Activated T-cell treated with anti-CD3 and anti-CD28 coated beads for 4 hours (primary cell): ENCODE data around the gene PHLDA3.

Experiments used
- DNase-seq: peaks from one replicate; pipeline ENCODE4 v3.0.0-alpha.2; 2020

Gene PHLDA3

DNA sequence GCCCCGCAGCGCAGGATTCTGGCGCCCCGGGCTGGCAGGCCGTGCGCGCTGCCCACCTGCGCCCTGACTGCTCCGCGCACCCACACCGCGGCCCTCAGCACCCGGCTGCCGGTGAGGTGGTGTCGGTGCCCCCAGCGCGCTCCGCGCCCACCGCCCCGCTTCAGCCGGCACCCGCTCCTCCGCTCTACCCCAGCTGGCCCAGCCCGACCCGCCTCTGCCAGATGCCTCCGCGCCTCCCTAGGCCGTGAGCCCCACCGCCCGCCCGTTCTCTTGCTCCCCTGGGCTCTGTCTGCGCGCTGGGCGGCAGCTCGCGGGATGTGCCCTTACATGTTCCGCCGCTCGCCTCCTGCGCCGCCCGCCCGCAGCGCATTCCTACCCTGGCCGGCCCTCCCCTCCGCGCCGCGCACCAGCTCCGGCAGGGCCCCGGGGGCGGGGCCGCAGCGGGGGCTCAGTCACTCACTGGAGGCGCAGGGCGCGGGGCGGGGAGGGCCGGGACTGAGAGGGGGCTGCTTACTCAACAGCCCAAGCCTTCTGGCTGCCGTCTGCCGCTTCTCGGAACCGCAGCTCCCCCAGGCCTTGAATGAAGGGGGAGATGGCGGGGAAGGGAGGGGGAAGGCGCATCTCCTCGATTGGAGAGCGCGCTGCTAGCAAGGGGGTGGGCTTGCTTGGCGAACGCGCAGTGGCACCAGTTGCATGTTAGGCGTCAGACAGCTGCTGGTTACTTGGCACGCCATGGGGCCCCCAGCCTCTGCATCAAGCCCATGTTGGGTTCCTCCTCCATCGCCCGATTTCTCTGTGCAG, at the start of gene PHLDA3:
TSS of gene PHLDA3 (minus strand) at position 345 of the 801 bp plus-strand sequence. CDS start 402 bp downstream, outside the sequence.
- DNase-seq: no peak

DNA sequence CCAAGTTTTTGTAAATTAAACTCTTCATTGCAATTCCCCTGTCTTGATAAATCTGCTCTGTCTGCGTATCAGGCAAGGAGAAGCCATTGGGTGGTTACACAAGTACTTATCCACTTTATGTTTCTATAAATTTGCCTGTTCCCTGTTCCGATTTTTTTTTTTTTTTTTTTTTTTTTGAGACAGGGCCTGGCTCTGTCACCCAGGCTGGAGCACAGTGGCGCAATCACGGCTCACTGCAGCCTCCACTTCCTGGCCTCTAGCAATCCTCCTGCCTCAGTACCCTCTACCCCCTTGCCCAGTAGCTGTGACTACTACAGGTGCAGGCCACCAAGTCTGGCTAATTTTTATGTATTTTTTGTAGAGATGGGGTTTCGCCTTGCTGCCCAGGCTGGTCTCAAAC, 49.1 kb upstream of the PHLDA3 start:
- DNase-seq: no peak

DNA sequence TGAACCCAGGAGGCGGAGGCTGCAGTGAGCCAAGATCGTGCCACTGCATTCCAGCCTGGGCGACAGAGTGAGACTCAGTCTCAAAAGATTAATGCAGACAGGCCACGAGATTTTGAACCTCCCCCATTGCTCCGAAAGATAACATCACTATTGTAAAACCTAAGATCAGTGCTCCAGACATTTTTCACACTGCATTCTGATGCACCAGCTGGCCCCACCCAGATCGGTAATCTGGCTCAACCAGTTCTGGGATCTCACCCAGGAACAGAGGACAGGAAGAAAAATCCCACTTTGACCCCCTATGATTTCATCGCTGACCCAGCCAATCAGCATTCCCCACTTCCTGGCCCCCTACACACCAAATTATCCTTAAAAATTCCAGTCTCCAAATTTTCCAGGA, 48.6 kb upstream of the PHLDA3 start:
- DNase-seq: no peak

DNA sequence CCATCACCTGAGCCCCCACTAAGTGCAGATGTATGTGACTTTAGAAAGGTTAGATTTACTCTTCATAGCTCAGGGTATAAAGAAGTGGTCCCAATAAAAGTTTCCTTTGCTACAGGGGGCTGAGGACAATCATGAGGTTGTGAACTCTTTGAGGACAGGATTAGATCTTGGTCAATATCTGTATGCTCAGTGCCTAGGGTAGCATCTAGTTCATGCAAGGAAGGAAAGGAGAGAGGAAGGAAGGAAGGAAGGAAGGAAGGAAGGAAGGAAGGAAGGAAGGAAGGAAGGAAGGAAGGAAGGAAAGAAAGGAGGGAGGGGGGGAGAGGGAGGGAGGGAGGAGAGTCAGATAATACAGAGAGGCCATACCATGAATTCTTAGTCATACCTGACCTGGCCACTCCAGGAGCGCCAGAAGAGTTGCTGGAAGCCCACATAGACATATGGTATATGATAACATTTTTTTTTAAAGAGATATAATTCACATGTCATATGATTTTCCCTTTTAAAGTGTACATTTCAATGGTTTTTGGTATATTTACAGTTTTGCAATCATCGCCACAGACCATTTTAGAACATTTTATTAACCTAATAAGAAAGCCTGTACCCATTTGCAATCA, 47.6 kb upstream of the PHLDA3 start:
- no peak for DNase-seq

DNA sequence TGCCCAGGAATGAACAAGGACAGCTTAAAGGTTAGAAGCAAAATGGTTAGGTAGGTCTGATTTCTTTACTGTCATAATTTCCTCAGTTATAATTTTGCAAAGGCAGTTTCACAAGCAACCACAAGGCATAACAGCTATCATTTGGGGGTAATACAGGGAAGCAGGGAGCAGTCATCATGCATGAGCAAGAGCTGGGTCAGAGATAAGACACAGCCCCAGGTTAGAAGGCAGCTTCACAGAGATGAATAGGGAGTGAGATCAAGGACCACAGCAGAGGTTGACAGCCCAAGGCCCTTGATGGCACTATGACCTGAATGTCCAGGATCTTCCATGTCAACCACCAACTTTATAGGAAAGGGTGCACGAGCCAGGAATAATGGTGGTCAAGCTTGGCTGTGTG, 46.9 kb upstream of the PHLDA3 start:
- DNase-seq: no peak

DNA sequence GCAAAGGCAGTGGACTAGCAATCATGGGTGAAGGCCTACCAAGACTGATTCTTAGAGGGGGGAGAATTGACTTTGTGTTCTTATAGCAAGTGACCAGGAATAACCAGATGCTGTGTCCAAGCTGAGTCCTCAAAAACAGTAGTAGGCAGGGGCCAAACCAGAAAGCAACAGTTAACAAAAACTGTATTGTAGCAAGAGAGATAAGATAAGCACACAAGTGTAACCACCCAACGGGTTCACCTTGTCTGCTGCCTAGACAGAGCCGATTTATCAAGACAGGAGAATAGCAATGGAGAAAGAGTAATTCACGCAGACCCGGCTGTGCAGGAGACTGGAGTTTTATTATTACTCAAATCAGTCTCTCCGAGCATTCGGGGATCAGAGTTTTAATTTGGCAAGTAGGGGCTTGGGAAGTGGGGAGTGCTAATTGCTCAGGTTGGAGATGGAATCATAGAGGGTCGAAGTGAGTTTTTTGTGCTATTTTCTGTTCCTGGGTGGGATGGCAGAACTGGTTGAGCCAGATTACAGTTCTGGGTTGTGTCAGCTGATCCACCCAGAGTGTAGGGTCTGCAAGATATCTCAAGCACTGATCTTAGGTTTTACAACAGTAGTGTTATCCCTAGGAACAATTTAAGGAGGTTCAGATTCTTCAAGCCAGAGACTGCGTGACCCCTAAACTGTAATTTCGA, 46.2 kb upstream of the PHLDA3 start:
- no peak for DNase-seq

DNA sequence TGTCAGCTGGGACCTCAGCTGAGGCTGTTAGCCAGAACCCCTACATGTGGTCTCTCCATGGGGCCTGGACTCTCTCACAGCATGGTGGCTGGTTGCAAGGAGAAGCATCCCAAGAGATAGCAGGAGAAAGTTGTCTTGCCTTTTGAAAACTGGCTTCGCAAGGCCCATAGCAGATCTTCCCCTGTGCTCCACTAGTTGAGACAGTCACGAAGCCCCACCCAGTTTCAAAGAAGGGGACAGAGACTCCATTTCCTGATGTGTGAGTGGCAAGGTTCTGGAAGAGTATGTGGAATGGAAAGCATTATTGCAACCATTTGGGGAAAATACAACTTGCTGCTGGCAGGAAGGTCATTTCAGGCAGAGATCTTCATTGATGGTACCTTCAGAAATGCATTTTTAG, 45.5 kb upstream of the PHLDA3 start:
- no peak for DNase-seq

DNA sequence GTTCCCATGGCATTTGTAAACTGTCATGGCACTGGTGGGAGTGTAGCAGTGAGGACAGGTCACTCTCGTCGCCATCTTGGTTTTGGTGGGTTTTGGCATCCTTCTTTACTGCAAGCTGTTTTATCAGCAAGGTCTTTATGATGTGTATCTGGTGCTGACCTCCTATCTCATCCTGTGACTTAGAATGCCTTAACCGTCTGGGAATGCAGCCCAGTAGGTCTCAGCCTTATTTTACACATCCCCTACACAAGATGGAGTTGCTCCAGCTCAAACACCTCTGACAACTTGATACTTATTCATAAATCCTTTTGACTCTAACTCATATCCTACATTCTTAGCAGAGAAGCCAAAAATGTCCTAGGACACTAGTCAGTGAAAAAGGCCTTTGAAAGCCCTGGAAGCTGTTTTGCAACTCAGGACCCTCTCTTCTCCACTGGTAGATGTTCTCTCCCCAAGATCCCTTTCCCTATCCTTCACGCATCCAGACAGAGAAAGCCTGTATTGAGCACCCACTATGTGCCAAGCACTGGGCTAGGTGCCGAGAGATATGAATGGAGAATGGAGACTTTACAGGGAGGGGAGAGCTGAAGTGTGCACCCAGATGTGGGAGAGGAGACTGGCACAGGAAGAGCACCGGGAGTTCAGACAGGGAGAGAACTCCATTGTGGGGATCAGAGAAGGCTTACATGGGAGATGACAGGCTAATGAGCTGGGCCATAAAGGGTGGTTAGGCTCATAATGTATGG, 44.7 kb upstream of the PHLDA3 start:
- DNase-seq: no peak

DNA sequence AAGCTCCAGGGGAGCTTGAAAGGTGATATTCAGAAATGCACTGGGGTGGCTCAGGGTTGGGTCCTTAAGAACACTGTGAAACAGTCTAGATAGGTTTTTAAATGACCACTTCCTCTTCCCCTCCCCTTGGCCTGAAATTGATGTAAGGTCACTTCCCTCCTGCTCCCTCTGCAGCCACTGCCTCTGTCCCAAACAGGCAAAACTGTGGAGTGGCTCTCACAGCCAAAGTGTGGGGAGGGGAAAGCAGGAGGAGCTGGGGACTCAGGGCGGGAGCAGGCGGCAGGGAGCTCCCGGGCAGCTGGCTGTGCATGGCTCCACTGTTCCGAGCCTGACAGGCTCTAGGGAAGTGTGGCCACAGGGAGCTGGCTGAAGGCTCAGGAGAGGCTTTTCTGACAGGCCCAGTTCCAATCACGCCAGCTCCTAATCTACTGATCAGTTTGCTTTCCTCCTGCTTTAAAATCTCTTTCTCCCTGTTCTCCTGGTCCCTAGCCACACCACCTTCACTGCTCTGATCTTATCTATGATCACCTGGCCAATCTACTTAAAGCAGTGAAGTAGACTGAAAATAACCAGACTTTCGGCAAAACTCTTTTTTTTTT, 43.1 kb upstream of the PHLDA3 start:
- no peak for DNase-seq

DNA sequence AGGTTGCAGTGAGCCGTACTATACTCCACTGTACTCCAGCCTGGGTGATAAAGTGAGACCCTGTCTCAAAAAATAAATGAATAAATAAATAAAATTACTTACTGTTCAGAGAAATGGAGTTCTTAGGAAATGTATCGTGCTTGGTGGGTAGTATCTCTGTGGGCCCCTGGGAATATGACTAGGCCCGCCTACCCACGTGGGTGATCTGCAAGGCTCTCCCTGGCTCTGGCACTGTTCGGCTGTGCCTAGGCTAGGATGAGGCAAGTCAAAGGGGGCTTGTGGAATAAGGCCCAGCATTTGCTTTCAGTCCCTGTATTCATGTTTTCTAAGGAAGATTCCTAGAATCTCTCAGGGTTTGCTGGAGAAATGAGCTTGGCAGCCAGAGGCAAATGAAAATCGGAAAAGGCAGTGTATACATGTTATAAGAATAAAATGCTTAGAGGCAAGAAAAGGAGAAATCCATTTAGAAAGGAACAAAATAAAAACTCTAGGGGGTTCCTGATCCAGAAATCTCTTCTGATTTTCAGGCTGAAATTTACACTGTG, 42.5 kb upstream of the PHLDA3 start:
- no peak for DNase-seq

DNA sequence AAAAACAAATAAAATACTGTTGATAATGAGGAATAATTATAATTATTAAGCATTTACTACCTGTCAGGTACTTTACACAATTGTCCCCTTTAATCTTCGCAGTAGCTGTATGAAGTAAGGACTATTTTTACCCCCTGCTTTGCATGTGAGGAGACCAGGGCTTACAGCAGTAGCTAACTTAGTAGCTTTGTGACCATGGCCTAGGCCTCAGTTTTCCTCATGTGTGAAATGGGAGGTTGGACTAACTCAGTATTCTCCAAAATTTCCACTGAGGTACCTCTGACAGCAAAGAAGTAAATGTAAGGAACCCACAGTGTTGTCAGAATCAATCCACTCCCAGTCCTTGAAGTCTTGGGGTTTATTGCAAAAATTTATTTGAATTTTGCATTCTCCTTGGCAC, 41.7 kb upstream of the PHLDA3 start:
- no peak for DNase-seq

DNA sequence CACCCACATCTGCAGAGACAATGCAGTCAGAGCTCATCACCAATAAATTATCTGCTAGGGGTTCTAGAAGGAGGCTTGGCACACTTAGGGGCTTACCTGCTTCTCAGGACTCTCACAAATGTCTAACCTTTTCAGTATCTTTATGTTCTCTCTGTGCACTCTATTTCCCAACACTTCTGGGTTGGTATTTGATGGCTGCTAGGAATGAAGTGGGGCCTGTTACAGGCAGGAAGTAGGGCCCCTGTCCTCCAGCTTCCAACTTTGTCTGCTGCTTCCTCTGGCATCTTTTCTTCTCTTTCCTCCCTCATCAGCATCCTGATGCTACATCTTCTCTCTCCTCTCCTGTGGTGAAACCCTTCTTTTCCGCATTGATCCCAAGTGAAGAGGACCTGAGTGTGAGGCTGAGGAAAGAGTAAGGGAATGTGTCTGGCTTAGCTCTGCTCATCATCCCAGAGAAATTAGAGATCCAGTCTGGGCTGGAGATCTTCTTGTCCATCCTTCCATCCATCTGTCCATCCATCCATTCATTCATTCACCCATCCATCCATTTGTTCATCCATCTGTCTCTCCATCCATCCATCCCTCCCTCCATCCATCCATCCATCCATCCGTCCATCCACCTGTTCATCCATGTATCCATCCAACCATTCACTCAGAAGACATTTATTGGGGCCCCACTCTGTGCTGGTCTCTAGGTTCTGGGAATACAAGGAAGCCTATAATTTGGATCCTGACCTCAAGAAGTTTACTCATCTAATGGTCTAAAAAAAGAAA, 40.8 kb upstream of the PHLDA3 start:
- no peak for DNase-seq

DNA sequence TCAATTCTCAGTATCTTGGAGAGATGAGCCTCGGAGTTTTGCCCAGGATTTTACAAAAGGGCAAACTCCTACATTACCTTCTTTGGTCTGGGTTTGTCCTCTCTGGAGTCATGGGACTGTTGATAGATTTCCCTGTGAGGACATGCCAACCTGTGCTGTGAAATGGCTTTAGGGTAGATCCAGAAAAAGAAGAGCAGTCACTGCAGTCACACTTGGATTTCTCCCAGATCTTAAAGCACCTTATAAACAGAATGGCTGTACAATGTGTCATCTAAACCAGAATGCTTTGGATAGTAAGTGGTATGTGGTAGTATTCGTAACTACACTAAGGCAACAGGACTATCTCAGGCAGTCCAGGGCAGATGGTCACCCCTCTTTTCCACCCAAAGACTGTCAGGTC, 39.8 kb upstream of the PHLDA3 start:
- DNase-seq: no peak

DNA sequence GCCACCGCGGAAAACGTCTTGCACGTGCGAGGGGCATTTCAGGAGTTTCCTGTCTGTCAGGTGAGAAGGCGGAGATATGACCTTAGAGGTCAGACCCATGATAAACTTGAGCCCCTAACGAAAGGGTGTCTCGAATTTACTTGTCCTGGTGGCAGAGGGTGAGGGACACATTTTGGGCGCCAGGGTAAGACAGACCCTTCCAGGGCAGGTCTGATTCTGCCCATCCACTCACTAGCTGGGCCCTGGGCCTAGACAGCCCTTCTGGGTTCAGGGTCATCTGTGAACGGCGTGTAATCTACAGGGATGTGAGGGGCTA, 38.3 kb upstream of the PHLDA3 start:
- no peak for DNase-seq

DNA sequence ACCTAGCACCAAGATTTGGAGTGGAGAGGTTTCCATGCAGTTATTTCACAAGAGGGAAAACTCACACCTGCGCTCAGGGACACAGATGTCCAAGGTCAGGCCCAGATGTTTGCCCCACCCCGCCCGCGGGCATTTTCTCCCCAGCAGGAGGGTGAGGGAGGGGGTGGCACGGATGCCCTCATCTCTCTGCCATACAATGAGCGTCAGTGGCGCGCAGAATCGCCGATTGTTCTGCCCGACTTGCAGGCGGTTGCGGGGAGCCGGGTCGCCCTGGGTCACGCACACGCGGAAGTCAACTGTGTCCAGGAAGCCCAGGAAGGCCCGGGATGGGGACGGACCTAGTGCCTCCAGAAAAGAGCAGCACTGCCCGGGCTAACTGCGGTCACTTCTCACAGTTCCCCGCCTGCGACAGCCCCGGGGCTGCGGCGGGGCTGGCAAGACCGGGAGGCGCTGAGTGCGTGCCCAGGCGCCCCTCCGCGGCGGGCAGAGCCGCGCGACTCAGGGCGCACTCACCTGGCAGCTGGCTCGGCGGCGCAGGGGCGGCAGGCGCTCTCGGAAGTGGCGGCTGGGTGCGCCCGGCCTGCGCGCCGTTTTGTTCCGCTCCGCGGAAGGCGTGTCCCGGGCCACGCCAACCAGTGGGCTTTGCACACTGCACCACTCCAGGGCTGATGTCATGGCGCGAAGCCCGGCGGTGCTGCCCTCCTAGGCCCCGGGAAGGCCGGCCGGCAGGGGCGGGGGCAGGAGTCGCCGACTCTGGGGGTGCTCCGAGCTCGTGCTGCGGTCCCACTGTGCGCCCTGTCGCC, 37.8 kb upstream of the PHLDA3 start, which contains the start of gene CSRP1:
TSS of gene CSRP1 (minus strand) at position 567 of the 803 bp plus-strand sequence. CDS start 10,820 bp downstream, outside the sequence.
- peak; percentile 61 for DNase-seq

DNA sequence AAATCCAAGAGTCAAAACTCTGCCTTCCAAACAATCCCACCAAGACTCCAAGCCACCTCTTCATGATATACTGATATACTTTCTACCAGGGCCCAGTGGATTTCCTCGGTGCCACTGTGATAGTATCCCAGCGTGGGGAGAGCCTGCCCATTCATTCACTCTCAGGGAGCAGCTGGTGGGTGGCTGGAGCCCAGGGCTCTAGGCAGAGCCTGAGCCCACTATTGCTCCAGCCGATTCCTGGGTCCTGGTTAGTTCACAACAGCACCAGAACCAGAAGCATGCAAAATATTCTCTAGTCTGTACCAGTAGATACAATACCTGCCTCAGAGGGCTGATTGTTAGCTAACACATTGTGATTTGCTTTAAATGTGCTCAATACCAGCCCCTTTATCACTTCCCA, 37.1 kb upstream of the PHLDA3 start:
- DNase-seq: no peak

DNA sequence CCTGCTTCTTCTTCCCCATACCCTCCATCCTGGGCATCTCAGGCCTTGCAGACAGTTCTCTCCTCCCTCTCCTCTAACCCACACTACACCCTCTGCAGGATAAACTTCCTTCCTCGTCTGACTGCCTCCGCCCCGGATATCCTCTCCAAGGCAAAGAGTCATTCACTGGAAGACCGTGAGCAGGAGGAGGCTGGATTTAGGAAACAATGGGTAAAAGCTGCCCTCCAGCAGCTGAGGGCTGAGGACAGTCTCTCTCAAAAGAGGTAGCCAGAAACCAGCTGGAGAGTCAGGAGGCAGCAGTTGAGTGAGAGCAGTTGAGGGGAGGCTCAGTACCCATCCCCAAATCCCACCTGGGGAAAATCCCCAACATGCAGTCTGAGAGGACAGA, 36.5 kb upstream of the PHLDA3 start:
- no peak for DNase-seq

DNA sequence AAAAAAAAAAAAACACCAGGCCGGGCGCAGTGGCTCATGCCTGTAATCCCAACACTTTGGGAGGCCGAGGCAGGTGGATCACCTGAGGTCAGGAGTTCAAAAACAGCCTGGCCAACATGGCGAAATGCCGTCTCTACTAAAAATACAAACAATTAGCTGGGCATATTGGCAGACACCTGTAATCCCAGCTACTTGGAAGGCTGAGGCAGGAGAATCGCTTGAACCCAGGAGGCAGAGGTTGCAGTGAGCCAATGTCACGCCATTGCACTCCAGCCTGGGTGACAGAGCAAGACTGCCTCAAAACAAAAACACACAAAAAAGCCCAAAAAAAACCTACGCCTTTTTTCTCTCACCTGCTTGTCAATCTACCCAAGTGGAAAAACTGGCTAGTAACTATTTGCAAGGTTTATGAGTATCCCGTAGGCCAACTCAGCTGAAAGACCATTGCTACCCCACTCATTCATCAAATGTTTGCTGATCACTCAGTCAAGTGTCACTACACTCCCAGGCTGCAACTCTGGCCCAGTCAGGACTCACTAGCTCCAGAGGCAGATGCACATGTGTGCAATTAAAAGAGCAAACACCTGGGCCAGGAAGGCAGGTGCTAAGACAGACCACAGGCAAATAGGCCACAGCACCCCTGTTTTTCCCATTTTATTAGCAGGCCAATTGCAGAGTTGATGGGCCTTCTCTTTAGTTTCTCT, 36.0 kb upstream of the PHLDA3 start:
- no peak for DNase-seq

DNA sequence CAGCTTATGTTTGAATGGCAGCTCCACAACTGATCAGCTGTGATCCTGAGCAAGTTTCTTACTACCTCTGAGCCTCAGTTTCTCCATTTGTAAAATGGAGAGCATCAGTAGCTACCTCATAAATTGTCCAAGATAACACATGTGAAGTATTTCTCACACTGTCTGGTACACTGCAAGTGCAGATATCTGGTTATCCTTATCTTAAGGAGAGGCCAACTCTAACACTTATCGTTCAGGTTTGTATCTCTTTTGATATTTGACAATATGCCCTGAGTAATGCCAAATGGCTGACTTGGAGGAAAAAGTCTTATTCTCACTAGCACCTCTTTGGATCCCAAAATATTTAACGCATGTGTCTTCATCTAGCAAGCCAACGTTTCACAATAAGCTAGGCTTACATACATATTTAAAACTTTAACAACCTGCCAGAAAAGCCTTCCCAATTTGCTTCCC, 35.2 kb upstream of the PHLDA3 start:
- DNase-seq: no peak
